Measurements from ENCODE around the gene SRGAP1.

DNA sequence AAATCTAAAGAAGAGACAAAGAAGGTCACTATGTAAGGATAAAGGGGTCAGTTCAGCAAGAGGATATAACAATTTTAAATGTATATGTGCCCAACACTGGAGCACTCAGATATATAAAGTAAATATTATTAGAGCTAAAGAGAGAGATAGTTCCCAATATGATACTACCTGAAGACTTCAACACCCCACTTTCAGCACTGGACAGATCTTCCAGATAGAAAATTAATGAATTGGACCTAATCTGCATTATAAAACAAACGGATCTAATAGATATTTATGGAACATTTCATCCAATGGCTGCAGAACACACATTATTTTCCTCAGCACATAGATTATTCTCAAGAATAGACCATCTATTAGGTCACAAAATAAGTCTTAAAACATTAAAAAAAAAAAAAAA, 24.1 kb upstream of the SRGAP1 start:
- TF ChIP-seq, protein P1, sequence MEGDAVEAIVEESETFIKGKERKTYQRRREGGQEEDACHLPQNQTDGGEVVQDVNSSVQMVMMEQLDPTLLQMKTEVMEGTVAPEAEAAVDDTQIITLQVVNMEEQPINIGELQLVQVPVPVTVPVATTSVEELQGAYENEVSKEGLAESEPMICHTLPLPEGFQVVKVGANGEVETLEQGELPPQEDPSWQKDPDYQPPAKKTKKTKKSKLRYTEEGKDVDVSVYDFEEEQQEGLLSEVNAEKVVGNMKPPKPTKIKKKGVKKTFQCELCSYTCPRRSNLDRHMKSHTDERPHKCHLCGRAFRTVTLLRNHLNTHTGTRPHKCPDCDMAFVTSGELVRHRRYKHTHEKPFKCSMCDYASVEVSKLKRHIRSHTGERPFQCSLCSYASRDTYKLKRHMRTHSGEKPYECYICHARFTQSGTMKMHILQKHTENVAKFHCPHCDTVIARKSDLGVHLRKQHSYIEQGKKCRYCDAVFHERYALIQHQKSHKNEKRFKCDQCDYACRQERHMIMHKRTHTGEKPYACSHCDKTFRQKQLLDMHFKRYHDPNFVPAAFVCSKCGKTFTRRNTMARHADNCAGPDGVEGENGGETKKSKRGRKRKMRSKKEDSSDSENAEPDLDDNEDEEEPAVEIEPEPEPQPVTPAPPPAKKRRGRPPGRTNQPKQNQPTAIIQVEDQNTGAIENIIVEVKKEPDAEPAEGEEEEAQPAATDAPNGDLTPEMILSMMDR (IDR thresholded peaks at IDR 0.05), result no peak
- TF ChIP-seq POLR2A (IDR thresholded peaks at IDR 0.05) (no peak), EP300 (IDR thresholded peaks at IDR 0.05) (no peak)

Data from gastroesophageal sphincter (tissue), 3 donors.